Measurements from ENCODE around the gene BNC2. TPM values are rescaled to one million over a fixed set of nuclear protein-coding genes. Genes with fewer than 3 reads are reported as not detected.

Gene BNC2
- total RNA-seq, 4 donors from 2014 or later, result 19.0 to 53.6 (median 25.3) TPM

DNA sequence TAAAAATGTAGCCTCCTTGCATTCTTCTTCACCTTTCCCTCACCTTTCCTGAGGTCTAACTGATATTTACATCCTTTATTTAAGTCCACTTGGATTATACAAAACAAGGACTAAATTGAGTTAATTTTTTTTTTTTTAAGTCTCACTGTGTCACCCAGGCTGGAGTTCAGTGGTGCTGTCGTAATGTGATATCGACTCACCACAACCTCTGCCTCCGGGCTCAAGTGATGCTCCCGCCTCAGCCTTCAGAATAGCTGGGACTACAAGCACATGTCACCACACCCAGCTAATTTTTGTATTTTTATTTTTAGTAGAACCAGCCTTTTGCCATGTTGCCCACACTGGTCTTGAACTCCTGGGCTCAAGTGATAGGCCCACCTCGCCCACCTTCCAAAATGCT is 195.3 kb downstream of the BNC2 start:
- ATAC-seq (ENCODE audit: low FRiP score) (no peak), DNase-seq (ENCODE audit: low spot score) (no peak)
- TF ChIP-seq, protein P1, sequence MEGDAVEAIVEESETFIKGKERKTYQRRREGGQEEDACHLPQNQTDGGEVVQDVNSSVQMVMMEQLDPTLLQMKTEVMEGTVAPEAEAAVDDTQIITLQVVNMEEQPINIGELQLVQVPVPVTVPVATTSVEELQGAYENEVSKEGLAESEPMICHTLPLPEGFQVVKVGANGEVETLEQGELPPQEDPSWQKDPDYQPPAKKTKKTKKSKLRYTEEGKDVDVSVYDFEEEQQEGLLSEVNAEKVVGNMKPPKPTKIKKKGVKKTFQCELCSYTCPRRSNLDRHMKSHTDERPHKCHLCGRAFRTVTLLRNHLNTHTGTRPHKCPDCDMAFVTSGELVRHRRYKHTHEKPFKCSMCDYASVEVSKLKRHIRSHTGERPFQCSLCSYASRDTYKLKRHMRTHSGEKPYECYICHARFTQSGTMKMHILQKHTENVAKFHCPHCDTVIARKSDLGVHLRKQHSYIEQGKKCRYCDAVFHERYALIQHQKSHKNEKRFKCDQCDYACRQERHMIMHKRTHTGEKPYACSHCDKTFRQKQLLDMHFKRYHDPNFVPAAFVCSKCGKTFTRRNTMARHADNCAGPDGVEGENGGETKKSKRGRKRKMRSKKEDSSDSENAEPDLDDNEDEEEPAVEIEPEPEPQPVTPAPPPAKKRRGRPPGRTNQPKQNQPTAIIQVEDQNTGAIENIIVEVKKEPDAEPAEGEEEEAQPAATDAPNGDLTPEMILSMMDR (IDR thresholded peaks at IDR 0.05), result no peak

- TF ChIP-seq, protein P1 (IDR thresholded peaks at IDR 0.05), result no peak
- no peak for DNase-seq (ENCODE audit: low spot score)
- no peak for ATAC-seq (ENCODE audit: low FRiP score)
Measured at GRCh38 chr9:16673171-16673570, 197.3 kb downstream of the BNC2 start.

GRCh38 chr9:16672501-16672900 is 198.0 kb downstream of the BNC2 start:
- no peak for ATAC-seq (ENCODE audit: low FRiP score)
- no peak for DNase-seq (ENCODE audit: low spot score)
- TF ChIP-seq, protein P1 (IDR thresholded peaks at IDR 0.05), result no peak

DNA sequence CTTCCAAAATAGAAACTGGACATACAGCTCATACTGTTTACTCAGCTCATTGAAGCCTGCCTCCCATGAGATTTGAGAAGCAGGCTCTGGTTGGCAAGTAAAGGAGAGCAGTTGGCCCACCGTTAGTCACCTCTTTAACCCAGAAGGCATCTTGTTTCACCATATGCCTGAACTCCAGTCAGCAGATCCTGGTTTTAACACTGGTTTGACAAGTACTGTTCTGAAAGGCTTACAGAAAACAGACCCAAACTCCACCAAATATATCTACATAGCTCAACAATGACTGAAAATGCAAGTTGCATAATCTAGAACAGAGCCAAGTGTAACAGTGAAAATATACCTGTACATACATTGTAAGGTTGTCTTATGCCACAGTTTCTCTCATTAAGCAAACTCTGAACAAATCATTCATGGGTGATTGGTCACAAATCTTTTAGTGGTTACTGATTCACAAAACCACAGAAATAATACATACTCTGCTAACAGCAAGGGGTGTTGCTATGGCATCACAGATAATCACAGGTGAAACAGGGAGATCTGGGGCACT is 198.8 kb downstream of the BNC2 start:
- TF ChIP-seq, protein P1 (IDR thresholded peaks at IDR 0.05), result no peak
- DNase-seq (ENCODE audit: low spot score), result no peak
- ATAC-seq (ENCODE audit: low FRiP score), result peak; percentile 68

- no peak for ATAC-seq (ENCODE audit: low FRiP score)
- no peak for DNase-seq (ENCODE audit: low spot score)
- TF ChIP-seq, protein P1 (IDR thresholded peaks at IDR 0.05), result no peak
Measured at GRCh38 chr9:16670791-16671190, 199.7 kb downstream of the BNC2 start.

GRCh38 chr9:16668734-16669295 is 201.7 kb downstream of the BNC2 start:
- TF ChIP-seq, protein P1 (IDR thresholded peaks at IDR 0.05), result no peak
- DNase-seq (ENCODE audit: low spot score) (no peak), ATAC-seq (ENCODE audit: low FRiP score) (no peak)

- TF ChIP-seq, protein P1 (IDR thresholded peaks at IDR 0.05), result no peak
- DNase-seq (ENCODE audit: low spot score) (no peak), ATAC-seq (ENCODE audit: low FRiP score) (no peak)
Measured at GRCh38 chr9:16664211-16664610, 206.3 kb downstream of the BNC2 start.
